SK-N-SH (cell line): Measurements from ENCODE around the gene VKORC1L1. TPM values are rescaled to one million over a fixed set of nuclear protein-coding genes. Genes with fewer than 3 reads are reported as not detected.
"Not testable (repeated sequence)": the region's sequence is repeated elsewhere in the genome, so short reads cannot be mapped to it uniquely, and the experiment has no call there.

ENCODE experiments used
- CTCF ChIA-PET: fragments of 300-600, 350-600 bp; formaldehyde crosslinking; extraction: SDS; loops from one replicate; lab custom pipeline; 2021; lab: Yijun Ruan, JAX
- POLR2A ChIA-PET: fragments of 350-600 bp; sonication (Branson Sonifier 250); formaldehyde crosslinking; extraction: SDS; loops from one replicate; lab custom pipeline; 2020; ENCODE audit warnings: antibody characterized with exemption, inconsistent platforms; lab: Yijun Ruan, JAX
- DNase-seq: peaks from one replicate; pipeline ENCODE4 v3.0.0; 2012
- H2AFZ ChIP-seq: fragments of 200-600 bp; sonication (generic); 2 replicates; pipeline ENCODE4 v1.8.1; 2016; ENCODE audit warnings: antibody characterized with exemption, mild to moderate bottlenecking, low read depth
- H3F3A ChIP-seq: fragments of 200-600 bp; sonication (generic); replicated peaks from 2 replicates; pipeline ENCODE3; 2016; ENCODE audit warnings: antibody characterized with exemption, mild to moderate bottlenecking; ENCODE audit not compliant: insufficient read depth
- H3K27ac ChIP-seq, 2 experiments: fragments of 200-500 bp in 1 of 2; fragments of 200-600 bp in 1 of 2; sonication (Bioruptor generic) in 1 of 2; sonication (generic), shearing (Covaris generic) in 1 of 2; 2 replicates each; pipeline versions ENCODE4 v1.5.1 to v1.6.1; 2014 to 2016; ENCODE audit warnings: low read depth in 2 of 2, inconsistent platforms in 1 of 2, low read length in 1 of 2, mild to moderate bottlenecking in 1 of 2, mixed read lengths in 1 of 2
- H3K27me3 ChIP-seq: fragments of 200-600 bp; sonication (generic), shearing (Covaris generic); 2 replicates; pipeline ENCODE4 v1.6.1; 2016; ENCODE audit warnings: mixed run types; ENCODE audit not compliant: insufficient read depth
- H3K36me3 ChIP-seq, 2 experiments: fragments of 200-500 bp in 1 of 2; fragments of 200-600 bp in 1 of 2; sonication (Bioruptor generic) in 1 of 2; sonication (generic) in 1 of 2; replicated peaks in 1 of 2; 2 replicates each; pipeline versions ENCODE3 to v1.5.1; 2014 to 2016; ENCODE audit warnings: low read length in 1 of 2, mild to moderate bottlenecking in 1 of 2; ENCODE audit not compliant: insufficient read depth in 2 of 2, control insufficient read depth in 1 of 2
- H3K4me1 ChIP-seq, 2 experiments: fragments of 200-500 bp in 1 of 2; fragments of 200-600 bp in 1 of 2; sonication (Bioruptor generic) in 1 of 2; sonication (generic), shearing (Covaris generic) in 1 of 2; 2 replicates each; pipeline versions ENCODE4 v1.5.1 to v1.6.1; 2014 to 2016; ENCODE audit warnings: low read depth in 1 of 2, low read length in 1 of 2, mixed run types in 1 of 2; ENCODE audit not compliant: insufficient read depth in 2 of 2, control insufficient read depth in 1 of 2
- H3K4me2 ChIP-seq: fragments of 200-600 bp; sonication (generic), shearing (Covaris generic); 2 replicates; pipeline ENCODE4 v1.6.1; 2017; ENCODE audit warnings: mixed run types
- H3K4me3 ChIP-seq, 2 experiments: fragments of 200-500 bp in 1 of 2; fragments of 200-600 bp in 1 of 2; sonication (Bioruptor generic) in 1 of 2; sonication (generic), shearing (Covaris generic) in 1 of 2; 2 replicates each; pipeline versions ENCODE4 v1.5.1 to v1.8.1; 2014 to 2016; ENCODE audit warnings: low read depth in 2 of 2, inconsistent platforms in 1 of 2, low read length in 1 of 2, mild to moderate bottlenecking in 1 of 2, mixed read lengths in 1 of 2, moderate library complexity in 1 of 2
- H3K79me2 ChIP-seq: fragments of 200-600 bp; sonication (generic); 2 replicates; pipeline ENCODE4 v1.8.1; 2017; ENCODE audit warnings: mild to moderate bottlenecking; ENCODE audit not compliant: insufficient read depth
- H3K9ac ChIP-seq: fragments of 200-600 bp; sonication (generic); 2 replicates; pipeline ENCODE4 v1.6.1; 2017; ENCODE audit warnings: mixed run types
- H3K9me2 ChIP-seq: fragments of 200-600 bp; sonication (generic); 2 replicates; pipeline ENCODE4 v1.6.1; 2017; ENCODE audit warnings: mixed run types
- H3K9me3 ChIP-seq: fragments of 200-600 bp; sonication (generic); 2 replicates; pipeline ENCODE4 v1.6.1; 2017; ENCODE audit warnings: mixed run types, mild to moderate bottlenecking, moderate library complexity
- H4K20me1 ChIP-seq: fragments of 200-600 bp; sonication (generic); 2 replicates; pipeline ENCODE4 v1.6.1; 2017; ENCODE audit warnings: mild to moderate bottlenecking, mixed run types; ENCODE audit not compliant: insufficient read depth
- FOSL2 ChIP-seq: IDR thresholded peaks from 2 replicates; pipeline ENCODE4 v1.4.0; 2012; ENCODE audit warnings: low read depth, mild to moderate bottlenecking, moderate library complexity, borderline replicate concordance
- GABPA ChIP-seq: IDR thresholded peaks from 2 replicates; pipeline ENCODE4 v1.4.0; 2012; ENCODE audit warnings: low read depth, mild to moderate bottlenecking
- WGBS: methylation state at CpG from one replicate; pipeline ENCODE4 v1.1.6; 2017; ENCODE audit warnings: low lambda C conversion rate; 5-methylcytosine and 5-hydroxymethylcytosine counted together
- polyA plus RNA-seq, 3 experiments: library from polyadenylated mRNA; depleted of rRNA; stranded (reverse); fragments of >200 nt; gene quantifications; 2 replicates each; pipeline ENCODE4 v1.2.3, GENCODE V29; 2012
- TF ChIP-seq, protein P1 (sequence below): IDR thresholded peaks from 2 replicates; pipeline ENCODE4 v1.6.1; 2012; ENCODE audit warnings: mild to moderate bottlenecking, low read depth, low read length, moderate library complexity
- TF ChIP-seq, protein P2 (sequence below): IDR thresholded peaks from 2 replicates; pipeline ENCODE4 v1.4.0; 2012; ENCODE audit warnings: low read depth

The VKORC1L1 gene
- polyA plus RNA-seq, 1 of the 3 experiments (the other 2 are of a cell fraction): 14.7 TPM

DNA sequence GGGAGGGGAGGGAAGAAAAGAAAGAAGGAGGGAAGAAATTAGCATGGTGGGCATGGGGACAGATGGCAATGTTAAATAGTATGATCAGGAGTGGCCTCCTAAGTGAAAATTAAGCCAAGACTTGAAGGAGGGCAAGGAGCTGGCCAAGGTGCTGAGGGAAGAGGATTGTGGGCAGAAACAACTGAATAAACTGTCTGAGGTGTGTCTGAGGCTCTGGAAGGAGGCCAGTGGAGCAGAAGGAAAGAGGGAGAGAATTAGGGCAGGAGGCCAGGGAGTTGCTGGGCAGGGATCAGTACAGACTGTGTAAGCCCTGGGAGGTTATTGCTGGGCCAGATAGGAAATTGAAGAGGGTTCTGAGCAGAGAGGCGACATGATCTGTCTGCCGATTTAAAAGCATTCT, 40.6 kb upstream of the VKORC1L1 start:
- Histone ChIP-seq H3K9me3 (no peaks in the 10 kb centered on the region), H3K27ac (no peak overlapping the region), H3K36me3 (peaks cover 0 to 23% of the 10 kb centered on the region in 2 experiments), H3K9me2 (no peaks in the 10 kb centered on the region), H4K20me1 (no peaks in the 10 kb centered on the region), H3K4me3 (no peak overlapping the region), H3F3A (no peaks in the 10 kb centered on the region), H3K27me3 (no peaks in the 10 kb centered on the region), H3K9ac (no peak overlapping the region), H3K4me2 (no peak overlapping the region), H2AFZ (no peak overlapping the region), H3K4me1 (no peaks in the 10 kb centered on the region), H3K79me2 (no peaks in the 10 kb centered on the region)
- WGBS: 100% methylated on average over 2 of the region's 2 CpGs
- DNase-seq: no peak
- CTCF ChIA-PET: no interaction called here
- TF ChIP-seq GABPA: no peak
- TF ChIP-seq, protein P1, sequence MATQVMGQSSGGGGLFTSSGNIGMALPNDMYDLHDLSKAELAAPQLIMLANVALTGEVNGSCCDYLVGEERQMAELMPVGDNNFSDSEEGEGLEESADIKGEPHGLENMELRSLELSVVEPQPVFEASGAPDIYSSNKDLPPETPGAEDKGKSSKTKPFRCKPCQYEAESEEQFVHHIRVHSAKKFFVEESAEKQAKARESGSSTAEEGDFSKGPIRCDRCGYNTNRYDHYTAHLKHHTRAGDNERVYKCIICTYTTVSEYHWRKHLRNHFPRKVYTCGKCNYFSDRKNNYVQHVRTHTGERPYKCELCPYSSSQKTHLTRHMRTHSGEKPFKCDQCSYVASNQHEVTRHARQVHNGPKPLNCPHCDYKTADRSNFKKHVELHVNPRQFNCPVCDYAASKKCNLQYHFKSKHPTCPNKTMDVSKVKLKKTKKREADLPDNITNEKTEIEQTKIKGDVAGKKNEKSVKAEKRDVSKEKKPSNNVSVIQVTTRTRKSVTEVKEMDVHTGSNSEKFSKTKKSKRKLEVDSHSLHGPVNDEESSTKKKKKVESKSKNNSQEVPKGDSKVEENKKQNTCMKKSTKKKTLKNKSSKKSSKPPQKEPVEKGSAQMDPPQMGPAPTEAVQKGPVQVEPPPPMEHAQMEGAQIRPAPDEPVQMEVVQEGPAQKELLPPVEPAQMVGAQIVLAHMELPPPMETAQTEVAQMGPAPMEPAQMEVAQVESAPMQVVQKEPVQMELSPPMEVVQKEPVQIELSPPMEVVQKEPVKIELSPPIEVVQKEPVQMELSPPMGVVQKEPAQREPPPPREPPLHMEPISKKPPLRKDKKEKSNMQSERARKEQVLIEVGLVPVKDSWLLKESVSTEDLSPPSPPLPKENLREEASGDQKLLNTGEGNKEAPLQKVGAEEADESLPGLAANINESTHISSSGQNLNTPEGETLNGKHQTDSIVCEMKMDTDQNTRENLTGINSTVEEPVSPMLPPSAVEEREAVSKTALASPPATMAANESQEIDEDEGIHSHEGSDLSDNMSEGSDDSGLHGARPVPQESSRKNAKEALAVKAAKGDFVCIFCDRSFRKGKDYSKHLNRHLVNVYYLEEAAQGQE: peak; percentile 97
- POLR2A ChIA-PET: no interaction called here

DNA sequence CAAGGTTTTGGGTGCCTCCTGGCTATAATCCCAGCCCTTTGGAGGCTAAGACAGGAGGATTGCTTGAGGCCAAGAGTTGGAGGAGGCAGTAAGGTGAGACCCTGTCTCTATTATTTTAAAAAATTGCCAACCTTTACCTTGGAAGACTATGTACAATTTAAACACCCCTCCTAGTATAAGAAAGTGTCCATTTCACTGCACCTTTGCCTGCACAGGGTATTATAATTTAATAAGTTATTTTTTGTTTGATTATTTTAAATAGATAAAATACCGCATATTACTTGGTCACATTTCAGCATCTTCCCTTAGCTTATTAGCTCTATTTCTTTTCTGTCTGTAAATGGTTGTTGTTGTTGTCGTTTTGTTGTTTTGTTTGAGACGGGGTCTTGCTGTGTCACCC, 36.2 kb upstream of the VKORC1L1 start:
- POLR2A ChIA-PET: not testable (repeated sequence)
- peaks cover 0 to 22% of the 10 kb centered on the region in 2 experiments for H3K36me3 ChIP-seq
- CTCF ChIA-PET: interaction anchor here (1.4 kb wide), 1 partner anchor 86 kb away, joined by 3 read pairs; no protein-coding TSS in a partner anchor

DNA sequence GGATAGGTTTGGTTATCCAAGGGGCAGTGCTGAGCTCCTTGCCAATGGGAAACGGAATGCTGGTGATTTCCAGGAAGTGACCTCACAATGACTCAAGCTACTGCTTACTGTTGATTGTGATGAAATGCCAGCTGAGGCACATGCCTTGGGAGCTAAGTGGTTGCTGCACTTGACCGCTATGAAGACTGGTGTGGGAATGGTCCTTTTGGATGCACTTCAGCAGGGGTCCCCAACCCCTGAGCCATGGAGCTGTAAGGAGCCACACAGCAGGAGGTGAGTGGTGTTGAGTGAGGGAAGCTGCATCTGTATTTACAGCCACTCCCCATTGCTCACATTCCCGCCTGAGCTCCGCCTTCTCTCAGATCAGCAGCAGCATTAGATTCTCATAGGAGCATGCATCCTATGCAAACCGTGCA, 35.3 kb upstream of the VKORC1L1 start:
- H3K27ac ChIP-seq, CTCF ChIA-PET, POLR2A ChIA-PET, H3K79me2 ChIP-seq, H3K4me3 ChIP-seq, H3F3A ChIP-seq, DNase-seq, H3K4me1 ChIP-seq, H3K4me2 ChIP-seq, H3K9me3 ChIP-seq, H3K9me2 ChIP-seq, H3K9ac ChIP-seq, H2AFZ ChIP-seq, H3K27me3 ChIP-seq, H4K20me1 ChIP-seq: not testable (repeated sequence)
- peaks cover 0 to 22% of the 10 kb centered on the region in 2 experiments for H3K36me3 ChIP-seq
- 0 out of 2 replicates have a peak, but pooled peaks have one; percentile 3 for TF ChIP-seq FOSL2
- TF ChIP-seq, protein P2, sequence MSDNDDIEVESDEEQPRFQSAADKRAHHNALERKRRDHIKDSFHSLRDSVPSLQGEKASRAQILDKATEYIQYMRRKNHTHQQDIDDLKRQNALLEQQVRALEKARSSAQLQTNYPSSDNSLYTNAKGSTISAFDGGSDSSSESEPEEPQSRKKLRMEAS: 0 out of 2 replicates have a peak, but pooled peaks have one; percentile 35
- 83% methylated on average over 5 of the region's 5 CpGs for WGBS

More for the DNA sequence above, 36.2 kb upstream of the VKORC1L1 start:
- not testable (repeated sequence) for H3F3A ChIP-seq, H3K27ac ChIP-seq, H3K9me2 ChIP-seq, H4K20me1 ChIP-seq, H3K4me3 ChIP-seq, H3K9ac ChIP-seq, H3K9me3 ChIP-seq, H3K79me2 ChIP-seq, DNase-seq, H3K4me2 ChIP-seq, H3K4me1 ChIP-seq, H2AFZ ChIP-seq, H3K27me3 ChIP-seq
- WGBS: 88% methylated on average over 3 of the region's 3 CpGs
